Germinal center (tissue), 1 donor: ENCODE data around the gene ANKS3.

ENCODE experiments used
- DNase-seq: peaks from one replicate; pipeline ENCODE4 v3.0.0; 2012; ENCODE audit warnings: mixed read lengths, low spot score

Gene ANKS3

DNA sequence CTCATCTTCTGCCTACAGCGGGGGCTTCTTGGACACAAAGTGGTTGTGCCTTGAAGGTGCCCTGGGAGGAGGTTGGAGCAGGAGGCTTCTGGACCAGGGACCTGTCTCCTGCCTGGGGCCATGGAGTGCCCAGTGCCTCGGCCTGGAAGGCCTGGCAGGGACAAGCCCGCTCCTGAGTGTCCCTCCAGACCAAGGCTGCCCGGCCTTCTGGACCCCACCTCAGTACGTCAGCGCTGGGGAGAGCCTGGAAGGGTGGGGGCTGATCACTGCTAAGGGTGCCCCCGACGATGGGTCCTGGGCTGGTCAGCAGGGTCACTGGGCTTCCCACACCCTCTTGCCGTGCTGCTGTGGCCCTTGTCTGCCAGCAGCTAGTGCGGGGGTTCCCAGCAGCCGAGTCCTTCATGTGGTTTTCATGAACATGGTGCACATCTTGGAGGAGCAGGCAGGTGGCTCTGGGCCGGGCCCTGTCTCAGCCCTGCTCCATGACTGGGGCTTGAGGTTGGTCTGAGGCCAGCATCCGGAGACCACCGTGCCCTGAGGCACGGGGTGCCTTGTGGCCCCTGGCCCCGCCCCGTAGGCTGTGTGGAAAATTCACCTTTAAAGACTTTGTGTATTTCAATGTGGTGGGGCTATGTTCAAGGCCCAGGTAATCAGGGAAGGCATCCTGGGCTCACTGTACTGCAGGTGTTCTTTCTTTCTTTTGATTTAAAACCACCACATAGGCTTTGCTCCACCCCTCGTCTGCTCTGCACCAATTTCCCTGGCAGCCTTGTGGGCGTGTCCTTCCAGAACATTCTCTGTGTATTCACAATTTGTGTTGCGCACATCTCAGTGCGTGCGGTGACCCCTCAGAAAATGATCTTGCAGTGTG, 87.1 kb downstream of the ANKS3 start:
- no peak for DNase-seq
